SU-DHL-6 (cell line): Measurements from ENCODE around the gene PXDC1.

ENCODE experiments used
- H2AFZ ChIP-seq: fragments of 200-600 bp; sonication (generic); 2 replicates; pipeline ENCODE4 v1.6.1; 2014; ENCODE audit warnings: low read depth, mild to moderate bottlenecking, moderate library complexity, mixed read lengths, antibody characterized with exemption, low read length; ENCODE audit not compliant: severe bottlenecking
- H3F3A ChIP-seq: fragments of 200-600 bp; shearing (Covaris generic); 2 replicates; pipeline ENCODE4 v1.6.0; 2016; ENCODE audit warnings: antibody characterized with exemption, mild to moderate bottlenecking; ENCODE audit not compliant: insufficient read depth
- H3K27ac ChIP-seq: fragments of 200-600 bp; sonication (generic); 2 replicates; pipeline ENCODE4 v1.5.1; 2016; ENCODE audit warnings: low read depth, mild to moderate bottlenecking, low read length, moderate library complexity, mixed read lengths
- H3K27me3 ChIP-seq: fragments of 200-600 bp; sonication (generic), shearing (Covaris generic); 2 replicates; pipeline ENCODE4 v1.6.0; 2014; ENCODE audit warnings: mild to moderate bottlenecking, low read length
- H3K36me3 ChIP-seq: fragments of 200-600 bp; sonication (generic); 2 replicates; pipeline ENCODE4 v1.6.1; 2014; ENCODE audit warnings: mild to moderate bottlenecking, low read length, mixed read lengths
- H3K4me2 ChIP-seq: fragments of 300-600, 200-600 bp; shearing (Covaris generic), sonication (generic); 2 replicates; pipeline ENCODE4 v1.6.0; 2014; ENCODE audit warnings: low read length, low read depth, mild to moderate bottlenecking; ENCODE audit not compliant: poor library complexity, severe bottlenecking
- H3K4me3 ChIP-seq: fragments of 200-600 bp; sonication (generic); 2 replicates; pipeline ENCODE4 v1.5.1; 2014; ENCODE audit warnings: antibody characterized with exemption, low read length, mild to moderate bottlenecking, mixed read lengths; ENCODE audit not compliant: insufficient read depth, poor library complexity, severe bottlenecking
- H3K79me2 ChIP-seq: fragments of 200-600 bp; sonication (generic); 2 replicates; pipeline ENCODE4 v1.6.1; 2014; ENCODE audit warnings: mild to moderate bottlenecking, low read length, moderate library complexity; ENCODE audit not compliant: insufficient read depth
- H3K9ac ChIP-seq: fragments of 200-600 bp; sonication (generic); 2 replicates; pipeline ENCODE4 v1.7.0; 2014; ENCODE audit warnings: mild to moderate bottlenecking, low read length
- H3K9me2 ChIP-seq: fragments of 200-600 bp; sonication (generic); replicated peaks from 2 replicates; pipeline ENCODE4 v1.6.1; 2014; ENCODE audit warnings: low read length; ENCODE audit not compliant: insufficient read depth
- H3K9me3 ChIP-seq: fragments of 200-600 bp; sonication (generic); 2 replicates; pipeline ENCODE4 v1.6.1; 2014; ENCODE audit warnings: low read length, mixed read lengths; ENCODE audit not compliant: insufficient read depth
- H4K20me1 ChIP-seq: fragments of 200-600 bp; sonication (generic); 2 replicates; pipeline ENCODE4 v1.6.1; 2014; ENCODE audit warnings: low read depth, mild to moderate bottlenecking, antibody characterized with exemption, low read length, moderate library complexity, mixed read lengths
- EZH2phosphoT487 ChIP-seq: fragments of 200-600 bp; sonication (generic), shearing (Covaris generic); conservative IDR thresholded peaks from 2 replicates; pipeline ENCODE4 v1.6.1; 2018; ENCODE audit warnings: mild to moderate bottlenecking, antibody characterized with exemption, low read length, moderate library complexity, mixed read lengths
- TF ChIP-seq, protein P1 (sequence below): fragments of 200-600 bp; sonication (generic); IDR thresholded peaks from one replicate; pipeline ENCODE4 v1.5.1; 2017; ENCODE audit warnings: antibody characterized with exemption, mild to moderate bottlenecking, low read length, moderate library complexity; ENCODE audit not compliant: insufficient read depth, poor library complexity, severe bottlenecking

The PXDC1 gene

DNA sequence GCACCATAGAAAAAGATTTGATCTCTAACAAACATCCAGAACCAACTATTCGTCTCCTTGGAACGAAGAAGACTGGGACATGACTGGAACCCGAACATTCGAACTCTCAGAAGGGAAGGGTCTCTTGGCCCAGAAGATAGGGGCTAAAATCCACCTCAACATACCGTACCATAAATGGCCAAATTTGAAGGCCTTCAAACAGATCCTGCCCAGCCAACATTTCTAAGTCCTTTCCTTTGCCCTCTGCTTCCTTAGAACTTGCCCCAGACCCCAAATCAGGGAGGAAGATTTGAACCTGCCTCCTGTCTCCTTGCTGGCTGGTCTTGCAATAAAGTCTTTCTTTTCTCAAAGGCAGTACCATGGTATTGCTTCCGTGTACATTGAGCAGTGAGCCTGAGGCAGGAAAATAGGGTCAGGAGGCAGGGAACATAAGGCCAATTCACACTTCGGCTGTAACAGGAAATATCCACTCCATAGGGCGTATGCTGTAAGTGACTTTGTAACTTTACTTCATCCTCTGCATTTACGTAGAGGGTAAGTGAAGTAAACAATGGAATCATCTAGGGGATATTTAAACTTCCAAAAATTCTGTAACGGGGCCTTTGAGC lies 1.8 kb upstream of the PXDC1 start:
- Histone ChIP-seq H3K4me2 (no peak overlapping the region), H3K79me2 (no peaks in the 10 kb centered on the region), H3K27me3 (no peaks in the 10 kb centered on the region), H3F3A (no peaks in the 10 kb centered on the region), H2AFZ (no peak overlapping the region), H3K36me3 (no peaks in the 10 kb centered on the region), H3K4me3 (no peak overlapping the region), H3K9ac (no peak overlapping the region), H4K20me1 (no peaks in the 10 kb centered on the region), H3K27ac (no peak overlapping the region), H3K9me2 (no peaks in the 10 kb centered on the region), H3K9me3 (no peaks in the 10 kb centered on the region)
- no peak for TF ChIP-seq EZH2phosphoT487
- TF ChIP-seq, protein P1, sequence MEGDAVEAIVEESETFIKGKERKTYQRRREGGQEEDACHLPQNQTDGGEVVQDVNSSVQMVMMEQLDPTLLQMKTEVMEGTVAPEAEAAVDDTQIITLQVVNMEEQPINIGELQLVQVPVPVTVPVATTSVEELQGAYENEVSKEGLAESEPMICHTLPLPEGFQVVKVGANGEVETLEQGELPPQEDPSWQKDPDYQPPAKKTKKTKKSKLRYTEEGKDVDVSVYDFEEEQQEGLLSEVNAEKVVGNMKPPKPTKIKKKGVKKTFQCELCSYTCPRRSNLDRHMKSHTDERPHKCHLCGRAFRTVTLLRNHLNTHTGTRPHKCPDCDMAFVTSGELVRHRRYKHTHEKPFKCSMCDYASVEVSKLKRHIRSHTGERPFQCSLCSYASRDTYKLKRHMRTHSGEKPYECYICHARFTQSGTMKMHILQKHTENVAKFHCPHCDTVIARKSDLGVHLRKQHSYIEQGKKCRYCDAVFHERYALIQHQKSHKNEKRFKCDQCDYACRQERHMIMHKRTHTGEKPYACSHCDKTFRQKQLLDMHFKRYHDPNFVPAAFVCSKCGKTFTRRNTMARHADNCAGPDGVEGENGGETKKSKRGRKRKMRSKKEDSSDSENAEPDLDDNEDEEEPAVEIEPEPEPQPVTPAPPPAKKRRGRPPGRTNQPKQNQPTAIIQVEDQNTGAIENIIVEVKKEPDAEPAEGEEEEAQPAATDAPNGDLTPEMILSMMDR = no peak

DNA sequence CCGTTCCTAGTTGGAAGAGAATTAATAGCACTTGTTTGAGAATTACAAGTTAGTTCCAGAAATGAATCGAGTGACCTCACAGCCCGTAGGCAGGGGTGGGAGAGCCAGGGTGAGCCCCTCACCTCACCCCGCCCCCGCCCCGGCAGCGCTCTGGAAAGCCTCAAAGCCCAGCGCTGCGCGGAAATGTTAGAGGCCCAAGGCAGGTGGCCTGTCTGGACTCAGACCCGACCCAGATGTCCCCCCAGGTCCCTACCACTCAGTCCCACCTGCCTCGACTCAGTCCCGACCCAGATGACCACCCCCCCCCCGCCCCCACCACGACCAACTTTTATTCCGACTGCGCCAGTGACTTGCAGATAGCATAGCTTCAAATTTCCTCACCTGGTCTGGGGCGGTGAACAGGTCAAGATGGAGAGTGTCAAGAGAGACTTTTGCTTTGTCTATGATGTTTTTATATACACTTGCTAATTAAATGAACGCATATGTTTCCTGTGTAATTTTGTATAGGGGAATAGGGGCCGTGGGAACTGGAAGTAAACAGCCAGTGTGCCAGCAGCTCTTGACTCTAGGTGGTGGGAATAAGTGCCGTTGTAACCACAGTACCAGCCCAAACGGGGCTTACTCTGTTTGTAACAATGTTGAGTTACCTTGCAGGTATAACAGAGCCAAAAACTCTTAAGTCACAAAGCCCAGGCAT lies 1.2 kb upstream of the PXDC1 start:
- no peak overlapping the region for H3K9ac ChIP-seq
- no peaks in the 10 kb centered on the region for H4K20me1 ChIP-seq
- no peak overlapping the region for H3K4me2 ChIP-seq
- H3K27me3 ChIP-seq = no peaks in the 10 kb centered on the region
- no peak overlapping the region for H3K4me3 ChIP-seq
- H3K27ac ChIP-seq = no peak overlapping the region
- TF ChIP-seq EZH2phosphoT487 = no peak
- TF ChIP-seq, protein P1 = no peak
- no peak overlapping the region for H2AFZ ChIP-seq
- H3K36me3 ChIP-seq = no peaks in the 10 kb centered on the region
- no peaks in the 10 kb centered on the region for H3F3A ChIP-seq
- no peaks in the 10 kb centered on the region for H3K9me3 ChIP-seq
- H3K79me2 ChIP-seq = no peaks in the 10 kb centered on the region
- no peaks in the 10 kb centered on the region for H3K9me2 ChIP-seq

DNA sequence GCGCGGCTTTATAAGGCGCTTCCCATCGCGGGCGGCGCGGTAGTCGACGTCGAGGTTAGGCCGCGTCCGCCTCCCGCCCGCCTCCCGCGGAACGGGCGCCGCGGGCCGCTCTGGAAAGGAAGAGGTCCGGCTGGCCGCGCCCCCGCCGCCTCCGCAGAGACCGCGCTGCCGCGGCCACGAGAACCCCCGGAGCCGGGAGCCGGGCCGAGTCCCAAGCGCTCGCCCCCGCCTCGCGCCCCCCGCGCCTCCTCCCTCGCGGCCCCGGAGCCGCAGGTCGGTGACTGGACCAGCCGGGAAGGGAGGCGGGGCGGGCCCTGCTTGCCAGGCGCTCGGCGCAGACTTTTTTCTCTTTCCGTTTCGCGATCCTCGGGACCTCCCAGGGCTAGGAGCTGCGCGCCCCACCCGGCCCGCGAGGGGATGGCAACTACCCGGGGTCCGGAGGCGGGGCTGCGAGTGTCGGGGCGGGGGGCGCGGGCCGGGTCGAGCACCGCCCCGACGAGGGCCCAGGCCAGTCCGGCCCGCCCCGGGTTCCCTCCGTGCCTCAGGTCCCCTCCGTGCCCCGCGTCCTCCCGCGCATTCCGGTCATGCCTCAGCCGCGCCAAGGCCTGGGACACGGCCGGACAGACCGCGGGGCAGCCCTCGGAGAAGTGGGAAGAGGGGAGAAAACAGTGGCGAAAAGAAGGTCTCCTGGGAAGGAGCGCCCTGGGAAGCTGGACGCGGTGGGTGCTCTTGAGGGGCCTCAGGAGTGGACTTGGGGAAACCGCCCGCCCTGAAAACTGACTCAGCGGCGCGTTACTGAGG lies 417 bp upstream of the PXDC1 start:
- Histone ChIP-seq H3K79me2 (no peaks in the 10 kb centered on the region), H3K36me3 (no peaks in the 10 kb centered on the region), H3K9me3 (no peaks in the 10 kb centered on the region), H3K4me2 (no peak overlapping the region), H3F3A (no peaks in the 10 kb centered on the region), H2AFZ (no peak overlapping the region), H3K4me3 (no peak overlapping the region), H3K9ac (no peak overlapping the region), H3K9me2 (no peaks in the 10 kb centered on the region), H3K27me3 (no peaks in the 10 kb centered on the region), H3K27ac (no peak overlapping the region), H4K20me1 (no peaks in the 10 kb centered on the region)
- TF ChIP-seq EZH2phosphoT487 = no peak
- TF ChIP-seq, protein P1 = no peak
